Uterus (tissue), 2 donors: ENCODE data around the gene HEPACAM2.

ENCODE experiments used
- POLR2A ChIP-seq, 2 donors: fragments of 450-650 bp; IDR thresholded peaks; one replicate each; pipeline ENCODE4 v1.6.1; 2016; ENCODE audit warnings: antibody characterized with exemption in 2 of 2, mild to moderate bottlenecking in 1 of 2, moderate library complexity in 1 of 2
- TF ChIP-seq, protein P1 (sequence below), 4 experiments: fragments of 200-600 bp in 2 of 4; fragments of 450-650 bp in 2 of 4; sonication (generic) in 2 of 4; IDR thresholded peaks; one replicate each; pipeline ENCODE4 v1.5.1; 2016 to 2019; ENCODE audit warnings: antibody characterized with exemption in 4 of 4, mild to moderate bottlenecking in 2 of 4, moderate library complexity in 1 of 4

DNA sequence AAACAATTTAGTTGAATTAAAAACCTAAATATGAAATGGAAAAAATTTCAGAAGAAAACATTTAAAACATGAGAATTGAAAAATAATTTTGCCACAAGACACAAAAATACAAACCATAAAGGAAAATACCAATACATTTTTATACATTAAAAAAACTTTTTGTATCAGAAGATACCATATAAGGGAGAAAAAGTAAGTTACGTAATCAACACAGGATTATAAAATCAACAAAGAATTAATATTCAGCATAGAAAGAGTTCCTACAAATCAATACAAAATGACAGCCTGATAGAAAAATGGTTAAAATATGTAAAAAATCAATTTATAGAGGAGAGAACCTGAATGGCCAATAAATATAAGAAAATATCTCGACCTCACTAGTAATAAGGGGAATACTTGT, 61.5 kb downstream of the HEPACAM2 start:
- TF ChIP-seq, protein P1, sequence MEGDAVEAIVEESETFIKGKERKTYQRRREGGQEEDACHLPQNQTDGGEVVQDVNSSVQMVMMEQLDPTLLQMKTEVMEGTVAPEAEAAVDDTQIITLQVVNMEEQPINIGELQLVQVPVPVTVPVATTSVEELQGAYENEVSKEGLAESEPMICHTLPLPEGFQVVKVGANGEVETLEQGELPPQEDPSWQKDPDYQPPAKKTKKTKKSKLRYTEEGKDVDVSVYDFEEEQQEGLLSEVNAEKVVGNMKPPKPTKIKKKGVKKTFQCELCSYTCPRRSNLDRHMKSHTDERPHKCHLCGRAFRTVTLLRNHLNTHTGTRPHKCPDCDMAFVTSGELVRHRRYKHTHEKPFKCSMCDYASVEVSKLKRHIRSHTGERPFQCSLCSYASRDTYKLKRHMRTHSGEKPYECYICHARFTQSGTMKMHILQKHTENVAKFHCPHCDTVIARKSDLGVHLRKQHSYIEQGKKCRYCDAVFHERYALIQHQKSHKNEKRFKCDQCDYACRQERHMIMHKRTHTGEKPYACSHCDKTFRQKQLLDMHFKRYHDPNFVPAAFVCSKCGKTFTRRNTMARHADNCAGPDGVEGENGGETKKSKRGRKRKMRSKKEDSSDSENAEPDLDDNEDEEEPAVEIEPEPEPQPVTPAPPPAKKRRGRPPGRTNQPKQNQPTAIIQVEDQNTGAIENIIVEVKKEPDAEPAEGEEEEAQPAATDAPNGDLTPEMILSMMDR (IDR thresholded peaks at IDR 0.05) = no peak
- TF ChIP-seq POLR2A (IDR thresholded peaks at IDR 0.05) = no peak
